GM12864 (cell line): Measurements from ENCODE around the gene LILRB2.

Source experiments
- DNase-seq: peaks from one replicate; pipeline ENCODE4 v3.0.0-alpha.2; 2011; ENCODE audit warnings: low read depth
- H3K4me3 ChIP-seq: 2 replicates; pipeline ENCODE4 v1.5.1; 2011; ENCODE audit warnings: mild to moderate bottlenecking, low read depth, low read length, control low read depth
- TF ChIP-seq, protein P1 (sequence below): IDR thresholded peaks from 2 replicates; pipeline ENCODE4 v1.5.1; 2011; ENCODE audit warnings: low read depth, mild to moderate bottlenecking, moderate library complexity, low read length, control low read depth, inconsistent platforms; ENCODE audit errors: missing control alignments

Gene LILRB2

DNA sequence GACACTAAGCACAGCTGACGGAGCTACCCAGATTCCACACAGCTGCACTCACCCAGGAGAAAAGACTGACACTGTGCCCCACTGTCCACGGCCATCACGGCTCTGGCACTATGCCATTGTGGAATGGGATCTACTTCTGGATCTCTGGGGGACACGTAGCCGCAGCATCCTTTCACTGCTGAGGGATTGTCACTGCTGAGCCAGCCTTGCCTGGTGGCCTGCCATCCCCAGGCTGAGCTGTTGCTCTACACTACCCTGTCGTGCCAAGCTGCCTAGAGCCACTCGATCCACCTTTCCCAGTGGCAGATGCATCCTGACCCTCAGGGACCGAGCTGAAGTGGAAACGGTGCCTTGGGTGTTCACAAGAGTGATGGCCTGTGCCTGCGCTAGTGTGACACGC lies 18.8 kb downstream of the LILRB2 start:
- TF ChIP-seq, protein P1, sequence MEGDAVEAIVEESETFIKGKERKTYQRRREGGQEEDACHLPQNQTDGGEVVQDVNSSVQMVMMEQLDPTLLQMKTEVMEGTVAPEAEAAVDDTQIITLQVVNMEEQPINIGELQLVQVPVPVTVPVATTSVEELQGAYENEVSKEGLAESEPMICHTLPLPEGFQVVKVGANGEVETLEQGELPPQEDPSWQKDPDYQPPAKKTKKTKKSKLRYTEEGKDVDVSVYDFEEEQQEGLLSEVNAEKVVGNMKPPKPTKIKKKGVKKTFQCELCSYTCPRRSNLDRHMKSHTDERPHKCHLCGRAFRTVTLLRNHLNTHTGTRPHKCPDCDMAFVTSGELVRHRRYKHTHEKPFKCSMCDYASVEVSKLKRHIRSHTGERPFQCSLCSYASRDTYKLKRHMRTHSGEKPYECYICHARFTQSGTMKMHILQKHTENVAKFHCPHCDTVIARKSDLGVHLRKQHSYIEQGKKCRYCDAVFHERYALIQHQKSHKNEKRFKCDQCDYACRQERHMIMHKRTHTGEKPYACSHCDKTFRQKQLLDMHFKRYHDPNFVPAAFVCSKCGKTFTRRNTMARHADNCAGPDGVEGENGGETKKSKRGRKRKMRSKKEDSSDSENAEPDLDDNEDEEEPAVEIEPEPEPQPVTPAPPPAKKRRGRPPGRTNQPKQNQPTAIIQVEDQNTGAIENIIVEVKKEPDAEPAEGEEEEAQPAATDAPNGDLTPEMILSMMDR, result no peak
- no peak overlapping the region for H3K4me3 ChIP-seq
- DNase-seq, result no peak

DNA sequence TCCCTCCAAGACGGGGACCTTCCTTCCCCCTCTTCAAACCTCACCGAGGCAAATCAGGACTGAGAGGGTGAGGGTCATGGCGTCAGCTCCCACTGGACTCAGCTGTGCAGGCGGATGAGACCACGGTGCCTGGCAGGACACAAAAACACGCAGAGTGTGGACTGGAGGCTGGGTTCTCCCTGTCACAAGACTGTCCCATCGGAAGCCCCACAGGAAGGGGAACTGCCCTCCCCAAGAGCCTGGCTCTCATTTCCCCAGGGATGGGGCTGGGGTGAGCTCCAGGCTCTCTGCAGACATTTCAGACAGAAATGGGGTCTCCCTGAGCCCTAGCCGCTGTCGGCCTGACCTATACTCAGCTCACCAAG lies 23.8 kb downstream of the LILRB2 start, which contains the start of gene LILRB5:
TSS of gene LILRB5 (minus strand) at position 158 of the 365 bp plus-strand sequence. CDS start at position 78, 80 bp downstream.
- no peak for DNase-seq
- TF ChIP-seq, protein P1, result no peak
- H3K4me3 ChIP-seq, result no peak within 1 kb of the TSS

DNA sequence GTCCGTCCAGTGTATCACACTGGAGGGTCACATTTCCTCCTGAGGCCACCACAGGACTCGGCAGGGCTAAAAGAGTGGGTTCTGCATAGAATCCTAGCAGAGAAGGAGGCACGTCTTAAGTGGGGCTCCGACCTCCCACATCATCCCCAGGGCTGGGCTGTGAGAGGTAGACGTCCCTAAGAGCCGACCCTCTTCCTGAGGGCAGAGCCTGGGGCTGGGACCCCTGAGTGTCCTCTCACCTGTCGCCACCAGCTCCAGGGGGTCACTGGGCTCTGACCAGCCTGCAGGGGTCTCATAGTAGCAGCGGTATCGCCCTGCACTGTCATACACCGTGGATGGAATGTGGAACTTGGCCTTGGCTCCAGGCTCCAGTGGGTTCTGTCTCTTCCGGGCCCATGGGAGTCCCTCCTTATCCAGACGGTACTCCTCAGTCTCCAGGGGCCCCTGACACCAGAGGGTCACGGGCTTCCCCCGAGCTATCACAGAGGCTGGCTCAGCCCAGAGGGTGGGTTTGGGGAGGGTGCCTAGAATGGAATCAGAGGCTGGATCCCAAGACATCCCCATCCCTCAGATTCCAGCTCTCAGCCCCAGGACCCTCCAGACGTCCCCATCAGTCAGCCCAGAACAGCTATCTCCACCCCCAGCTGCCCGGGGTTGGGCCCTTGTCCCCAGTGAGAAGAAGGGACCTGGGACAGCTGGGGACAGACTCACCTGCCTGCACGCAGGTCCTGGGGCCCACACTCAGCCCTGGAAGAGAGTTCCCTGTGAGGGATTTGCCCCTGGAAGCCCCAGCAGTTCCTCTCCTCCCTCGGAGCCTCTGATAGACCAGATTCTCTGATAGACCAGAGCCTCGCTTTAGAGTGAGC lies 24.4 kb downstream of the LILRB2 start:
- TF ChIP-seq, protein P1, result no peak
- no peak for DNase-seq
- H3K4me3 ChIP-seq, result no peak overlapping the region

DNA sequence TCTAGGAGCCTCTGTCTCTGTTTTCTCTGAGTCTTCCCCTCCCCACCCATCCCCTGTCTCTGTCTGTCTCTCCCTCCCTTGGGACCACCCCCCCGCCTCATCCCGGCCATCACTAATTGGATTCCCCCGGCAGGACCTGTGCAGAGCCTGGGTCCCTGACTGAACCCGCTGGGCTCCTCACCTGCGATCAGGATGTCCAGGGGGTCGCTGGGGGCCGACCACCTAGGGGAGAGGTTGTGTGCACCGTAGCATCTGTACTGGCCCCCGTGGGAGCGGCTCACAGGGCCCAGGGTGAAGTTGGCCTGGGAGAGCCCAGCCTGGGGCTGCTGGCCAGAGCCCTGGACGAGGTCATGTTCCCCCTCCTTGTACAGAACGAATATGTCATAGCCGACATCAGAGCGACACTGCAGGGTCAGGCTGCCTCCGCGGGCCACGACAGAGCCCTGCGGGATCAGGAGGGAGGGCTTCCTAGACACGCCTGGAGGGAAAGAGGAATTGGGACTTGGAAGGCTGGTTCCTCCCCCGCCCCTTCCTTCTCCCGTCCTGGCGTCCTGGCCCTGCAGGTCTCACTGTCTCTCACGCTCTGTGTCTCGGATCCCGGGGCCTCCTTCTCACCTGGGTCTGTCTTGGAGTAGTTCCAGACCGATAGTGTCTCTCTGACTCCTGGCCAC lies 25.7 kb downstream of the LILRB2 start:
- H3K4me3 ChIP-seq, result no peak overlapping the region
- TF ChIP-seq, protein P1, result no peak
- no peak for DNase-seq

DNA sequence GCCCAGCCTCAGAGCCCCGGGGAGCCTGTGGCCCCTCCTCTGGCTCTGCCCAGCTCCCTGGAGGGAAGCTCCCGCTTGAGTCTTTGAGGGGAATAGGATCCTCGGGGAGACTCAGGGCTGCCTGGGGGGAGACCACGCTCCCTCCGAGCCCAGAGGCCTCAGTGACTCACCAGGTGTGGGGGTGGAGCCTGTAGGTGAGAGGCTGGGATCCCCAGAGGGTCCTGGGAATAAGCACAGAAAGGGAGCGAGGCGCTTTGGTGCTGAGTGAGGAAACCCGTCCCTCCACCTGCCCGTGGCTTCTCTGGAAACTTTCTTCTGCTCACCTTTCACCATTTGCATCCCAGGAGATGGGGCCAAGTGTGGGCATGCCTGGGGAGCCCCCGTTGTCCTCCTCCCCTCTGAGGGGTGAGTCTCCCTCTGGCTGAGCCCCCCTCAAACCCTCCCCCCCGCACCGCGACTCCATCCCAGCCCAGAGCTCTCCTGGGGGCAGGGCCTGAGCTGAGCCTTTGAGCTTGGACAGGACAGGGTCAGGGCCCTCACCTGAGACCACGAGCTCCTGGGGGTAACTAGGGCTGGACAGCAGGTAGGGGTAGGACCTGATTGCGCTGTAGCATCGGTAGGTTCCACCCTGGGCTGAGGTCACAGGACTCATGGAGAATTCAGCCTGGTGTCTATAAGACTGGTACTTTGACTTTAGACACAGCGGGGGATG lies 26.6 kb downstream of the LILRB2 start:
- TF ChIP-seq, protein P1, result no peak
- no peak overlapping the region for H3K4me3 ChIP-seq
- no peak for DNase-seq

DNA sequence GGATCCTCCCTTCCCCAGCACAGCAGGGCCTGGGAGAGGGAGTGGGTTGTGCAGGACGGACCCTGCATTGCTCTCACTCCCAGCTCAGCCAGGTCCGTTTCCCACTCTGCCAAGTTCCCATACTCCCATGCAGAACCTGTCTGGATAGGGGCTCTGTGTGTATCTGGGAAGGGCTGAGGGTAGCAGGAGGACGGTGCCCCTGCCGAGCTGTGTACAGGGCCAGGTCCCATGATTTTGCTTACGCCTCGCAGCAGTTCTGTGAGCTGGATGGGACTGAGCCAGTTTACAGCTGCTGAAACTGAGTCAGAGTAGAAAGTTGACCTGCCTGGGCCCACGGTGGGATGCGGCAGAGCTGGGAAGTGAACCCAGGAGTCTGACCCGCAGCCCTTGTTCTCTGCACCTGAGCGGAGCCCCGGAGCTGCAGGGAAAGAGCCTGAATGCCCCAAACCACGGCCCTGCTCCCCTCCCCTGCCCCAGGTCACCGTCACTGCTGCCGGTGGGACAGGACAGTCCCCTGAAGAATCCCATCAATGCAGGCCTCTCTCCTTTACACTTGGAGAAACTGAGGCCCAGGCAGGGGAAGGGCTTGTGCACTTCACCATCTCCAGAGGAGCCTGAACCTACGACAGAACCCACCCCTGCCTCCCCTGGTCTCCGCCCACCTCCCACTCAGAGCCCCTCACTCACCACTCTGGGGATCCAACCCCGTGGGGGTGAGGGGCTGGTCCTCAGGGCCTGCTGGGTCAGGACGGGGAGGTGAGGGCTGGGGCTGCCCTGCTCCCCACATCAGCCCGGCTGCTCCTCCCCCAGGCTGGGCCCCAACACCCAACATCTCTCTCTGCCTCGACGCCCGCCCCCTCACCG lies 27.3 kb downstream of the LILRB2 start:
- no peak overlapping the region for H3K4me3 ChIP-seq
- no peak for DNase-seq
- TF ChIP-seq, protein P1, result no peak
